HFF-Myc (cell line): ENCODE results near the gene TNIK.
"Not testable (repeated sequence)": the region's sequence is repeated elsewhere in the genome, so short reads cannot be mapped to it uniquely, and the experiment has no call there.

ENCODE experiments used
- DNase-seq: peaks from one replicate; pipeline ENCODE4 v3.0.0-alpha.2; 2011; ENCODE audit warnings: low read depth; ENCODE audit errors: extremely low read depth
- H3K4me3 ChIP-seq: replicated peaks from 2 replicates; pipeline ENCODE4 v1.5.1; 2011; ENCODE audit warnings: low read depth, mild to moderate bottlenecking, control low read depth, low read length
- TF ChIP-seq, protein P1 (sequence below): IDR thresholded peaks from 2 replicates; pipeline ENCODE4 v1.5.1; 2012; ENCODE audit warnings: mild to moderate bottlenecking, low read depth, low read length, control low read depth; ENCODE audit errors: missing control alignments

Gene TNIK

DNA sequence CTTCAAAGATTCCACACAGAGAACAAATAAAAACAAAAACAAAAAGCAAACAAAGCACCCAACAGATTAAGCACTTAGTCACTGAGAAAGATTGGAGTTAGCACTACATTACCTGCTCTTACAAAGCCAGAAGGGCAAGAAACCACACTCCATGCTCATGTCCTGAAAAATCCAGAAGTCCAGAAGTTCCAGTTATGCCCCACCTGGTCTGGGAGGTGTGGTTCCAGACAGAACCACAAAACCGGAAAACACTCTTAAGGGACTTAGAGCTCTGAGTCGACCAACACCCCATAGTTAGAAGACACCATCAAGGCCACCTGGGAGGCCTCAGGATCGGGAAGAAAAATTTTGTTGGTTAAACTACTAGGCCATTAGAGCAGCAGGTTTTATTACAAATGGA lies 88.9 kb downstream of the TNIK start:
- DNase-seq: no peak
- no peak overlapping the region for H3K4me3 ChIP-seq
- TF ChIP-seq, protein P1, sequence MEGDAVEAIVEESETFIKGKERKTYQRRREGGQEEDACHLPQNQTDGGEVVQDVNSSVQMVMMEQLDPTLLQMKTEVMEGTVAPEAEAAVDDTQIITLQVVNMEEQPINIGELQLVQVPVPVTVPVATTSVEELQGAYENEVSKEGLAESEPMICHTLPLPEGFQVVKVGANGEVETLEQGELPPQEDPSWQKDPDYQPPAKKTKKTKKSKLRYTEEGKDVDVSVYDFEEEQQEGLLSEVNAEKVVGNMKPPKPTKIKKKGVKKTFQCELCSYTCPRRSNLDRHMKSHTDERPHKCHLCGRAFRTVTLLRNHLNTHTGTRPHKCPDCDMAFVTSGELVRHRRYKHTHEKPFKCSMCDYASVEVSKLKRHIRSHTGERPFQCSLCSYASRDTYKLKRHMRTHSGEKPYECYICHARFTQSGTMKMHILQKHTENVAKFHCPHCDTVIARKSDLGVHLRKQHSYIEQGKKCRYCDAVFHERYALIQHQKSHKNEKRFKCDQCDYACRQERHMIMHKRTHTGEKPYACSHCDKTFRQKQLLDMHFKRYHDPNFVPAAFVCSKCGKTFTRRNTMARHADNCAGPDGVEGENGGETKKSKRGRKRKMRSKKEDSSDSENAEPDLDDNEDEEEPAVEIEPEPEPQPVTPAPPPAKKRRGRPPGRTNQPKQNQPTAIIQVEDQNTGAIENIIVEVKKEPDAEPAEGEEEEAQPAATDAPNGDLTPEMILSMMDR: no peak

DNA sequence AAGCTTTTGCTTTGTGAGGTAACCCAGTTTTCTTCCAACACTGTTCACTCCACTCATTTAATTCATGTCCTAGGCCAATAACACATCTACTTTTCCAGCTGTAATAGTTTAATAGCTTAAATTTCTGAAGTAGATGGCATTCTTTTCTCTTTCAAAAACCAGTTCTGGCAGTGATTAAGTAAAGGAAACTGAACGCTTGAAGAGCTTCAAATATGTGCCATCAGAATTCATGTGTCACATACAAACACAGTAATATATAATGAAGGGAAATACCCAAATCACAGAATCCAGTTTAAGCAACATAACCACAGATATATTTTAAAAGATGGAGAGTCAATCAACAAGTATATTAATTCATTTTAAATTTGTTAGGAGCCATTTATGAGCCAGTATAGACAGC lies 91.0 kb downstream of the TNIK start:
- H3K4me3 ChIP-seq: no peak overlapping the region
- no peak for DNase-seq
- TF ChIP-seq, protein P1: no peak

DNA sequence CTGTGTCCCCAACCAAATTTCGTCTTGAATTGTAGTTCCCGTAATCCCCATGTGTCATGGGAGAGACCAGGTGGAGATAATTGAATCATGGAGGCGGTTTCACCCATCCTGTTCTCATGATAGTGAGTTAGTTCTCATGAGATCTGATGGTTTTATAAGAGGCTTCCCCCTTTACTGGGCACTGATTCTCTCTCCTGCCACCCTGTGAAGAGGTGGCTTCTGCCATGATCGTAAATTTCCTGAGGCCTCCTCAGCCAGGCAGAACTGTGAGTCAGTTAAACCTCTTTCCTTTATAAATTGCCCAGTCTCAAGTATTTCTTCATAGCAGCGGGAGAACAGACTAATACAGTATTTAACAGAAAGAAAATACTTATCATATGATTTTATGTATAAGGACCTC lies 93.5 kb downstream of the TNIK start:
- not testable (repeated sequence) for H3K4me3 ChIP-seq, DNase-seq

DNA sequence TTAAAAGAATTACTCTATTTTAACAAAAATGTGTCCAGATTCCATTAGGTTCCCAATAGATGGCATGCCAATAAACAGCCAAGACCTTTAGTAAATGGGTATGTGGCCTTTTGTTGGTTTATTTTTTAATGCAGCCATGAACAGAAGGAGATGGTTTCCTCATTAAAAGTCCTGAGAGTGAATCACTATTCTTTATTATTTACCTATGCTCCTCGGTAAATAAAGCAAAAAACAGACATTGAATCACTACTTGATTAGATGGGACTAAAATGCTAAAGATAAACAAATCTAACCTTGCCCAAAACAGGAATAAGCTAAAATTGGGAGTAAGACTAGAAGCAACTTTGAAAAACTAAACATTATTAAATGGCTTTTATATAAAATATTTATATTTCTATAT lies 94.2 kb downstream of the TNIK start:
- H3K4me3 ChIP-seq: no peak overlapping the region
- TF ChIP-seq, protein P1: no peak
- DNase-seq: no peak

DNA sequence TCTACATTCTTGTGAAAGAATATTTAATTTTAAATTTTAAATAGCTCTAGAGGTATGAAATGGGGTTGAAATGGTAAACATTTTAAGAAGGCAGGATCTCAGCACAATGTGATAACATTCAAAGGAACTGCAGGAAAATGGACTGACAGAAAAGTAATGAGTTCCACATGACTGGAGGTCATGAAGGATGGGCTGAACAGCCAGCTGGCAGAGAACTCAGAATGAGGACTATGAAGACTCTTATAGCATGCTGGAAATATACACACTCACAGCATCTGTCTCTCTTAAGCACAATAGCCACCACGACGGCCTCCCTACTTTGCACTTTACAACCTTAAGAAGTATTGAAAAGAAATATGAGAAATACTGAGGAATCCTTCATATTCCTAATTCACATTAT lies 94.7 kb downstream of the TNIK start:
- TF ChIP-seq, protein P1: no peak
- no peak overlapping the region for H3K4me3 ChIP-seq
- no peak for DNase-seq

DNA sequence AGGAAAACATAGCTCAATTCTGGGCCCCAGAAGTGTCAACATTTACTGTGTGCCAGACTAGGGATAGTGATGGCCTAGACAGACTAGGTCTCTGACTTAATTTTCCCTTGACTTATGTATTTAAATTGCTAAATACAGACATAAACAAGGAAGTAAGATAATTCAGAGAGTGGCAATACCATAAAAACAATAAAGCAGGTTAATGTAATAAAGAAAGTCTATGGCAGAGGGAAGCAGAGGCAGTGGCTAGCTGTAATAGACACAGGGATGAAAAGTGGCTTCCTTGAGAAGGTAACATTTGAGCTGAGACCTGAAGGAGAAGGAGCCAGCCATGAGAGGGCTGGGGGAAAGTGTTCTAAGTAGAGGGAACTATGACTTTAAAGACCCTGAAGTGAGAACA lies 95.7 kb downstream of the TNIK start:
- TF ChIP-seq, protein P1: no peak
- no peak overlapping the region for H3K4me3 ChIP-seq
- DNase-seq: no peak

DNA sequence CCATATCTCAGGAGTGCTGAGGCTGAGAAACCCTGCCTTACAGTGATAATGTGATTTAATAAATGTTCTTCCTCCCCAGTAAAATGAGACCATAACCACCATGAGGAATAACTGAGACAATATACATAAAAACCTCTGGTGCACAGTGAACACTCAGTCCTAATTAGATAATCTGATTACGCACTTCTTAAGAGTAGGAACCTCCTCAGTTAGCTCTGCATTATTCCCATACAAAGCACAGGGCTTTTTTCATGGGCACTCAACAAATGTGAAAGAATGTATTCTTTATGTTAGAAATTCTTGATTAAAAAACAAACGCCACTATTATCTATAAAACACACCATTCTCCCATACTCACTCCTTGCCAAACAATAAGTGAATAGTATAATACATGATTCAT lies 97.0 kb downstream of the TNIK start:
- no peak overlapping the region for H3K4me3 ChIP-seq
- DNase-seq: no peak
- TF ChIP-seq, protein P1: no peak
